ENCODE data around the gene RBM5. TPM values are rescaled to one million over a fixed set of nuclear protein-coding genes. Genes with fewer than 3 reads are reported as not detected.

The RBM5 gene
- polyA plus RNA-seq, 2 of the 4 experiments (the other 2 are of a cell fraction) = 78.9 to 123 TPM

DNA sequence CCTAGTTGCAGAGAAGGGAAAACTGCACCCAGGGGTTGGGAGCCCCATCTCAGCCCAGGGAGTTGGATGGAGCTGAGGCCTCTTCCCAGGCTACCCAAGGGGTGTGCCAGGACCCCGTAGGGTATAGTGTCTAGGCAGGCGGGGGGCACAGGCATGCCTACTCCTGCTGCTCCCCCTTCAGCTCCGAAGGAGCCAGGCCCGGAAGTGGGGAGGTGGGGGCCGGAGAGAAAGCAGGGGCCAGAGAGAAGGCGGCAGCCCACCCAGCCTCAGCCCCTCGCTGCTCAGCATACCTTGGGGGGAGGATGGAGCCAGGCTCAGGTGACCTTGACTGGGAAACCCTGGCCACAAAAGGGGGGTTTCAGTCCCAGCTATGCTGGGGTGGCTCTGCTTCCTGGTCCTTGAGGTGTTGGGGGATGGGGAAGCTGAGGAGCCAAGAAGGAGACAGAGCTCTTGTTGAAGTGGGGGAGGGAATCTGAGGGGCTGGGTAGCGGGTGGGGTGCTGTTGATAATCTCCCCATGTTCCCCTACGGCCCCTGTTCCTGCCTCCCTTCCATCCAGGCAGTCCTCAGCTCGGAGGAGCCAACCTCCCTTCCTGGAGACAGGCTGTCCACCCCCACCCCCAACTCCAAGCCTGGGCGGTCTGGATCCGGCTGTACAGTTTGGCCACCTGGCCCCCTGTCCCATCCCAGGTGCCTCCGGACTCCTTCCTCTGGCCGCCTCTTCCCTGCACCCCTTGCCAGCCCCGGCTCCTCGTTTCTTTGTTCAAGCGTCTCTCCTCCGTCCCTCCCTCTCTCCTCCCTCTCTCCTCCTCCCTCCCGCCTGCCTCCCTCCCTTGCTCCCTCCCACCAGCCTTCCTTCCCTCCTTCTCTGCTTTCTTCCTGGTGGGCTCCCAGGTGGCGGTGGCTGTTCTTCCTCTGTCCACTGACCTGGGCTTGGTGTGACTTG lies 68.1 kb downstream of the RBM5 start:
- TF ChIP-seq, protein P1, sequence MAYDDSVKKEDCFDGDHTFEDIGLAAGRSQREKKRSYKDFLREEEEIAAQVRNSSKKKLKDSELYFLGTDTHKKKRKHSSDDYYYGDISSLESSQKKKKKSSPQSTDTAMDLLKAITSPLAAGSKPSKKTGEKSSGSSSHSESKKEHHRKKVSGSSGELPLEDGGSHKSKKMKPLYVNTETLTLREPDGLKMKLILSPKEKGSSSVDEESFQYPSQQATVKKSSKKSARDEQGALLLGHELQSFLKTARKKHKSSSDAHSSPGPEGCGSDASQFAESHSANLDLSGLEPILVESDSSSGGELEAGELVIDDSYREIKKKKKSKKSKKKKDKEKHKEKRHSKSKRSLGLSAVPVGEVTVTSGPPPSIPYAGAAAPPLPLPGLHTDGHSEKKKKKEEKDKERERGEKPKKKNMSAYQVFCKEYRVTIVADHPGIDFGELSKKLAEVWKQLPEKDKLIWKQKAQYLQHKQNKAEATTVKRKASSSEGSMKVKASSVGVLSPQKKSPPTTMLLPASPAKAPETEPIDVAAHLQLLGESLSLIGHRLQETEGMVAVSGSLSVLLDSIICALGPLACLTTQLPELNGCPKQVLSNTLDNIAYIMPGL (CRISPR knock-in tag; IDR thresholded peaks at IDR 0.05; ENCODE audit: borderline replicate concordance) = no peak
- TF ChIP-seq, protein P2, sequence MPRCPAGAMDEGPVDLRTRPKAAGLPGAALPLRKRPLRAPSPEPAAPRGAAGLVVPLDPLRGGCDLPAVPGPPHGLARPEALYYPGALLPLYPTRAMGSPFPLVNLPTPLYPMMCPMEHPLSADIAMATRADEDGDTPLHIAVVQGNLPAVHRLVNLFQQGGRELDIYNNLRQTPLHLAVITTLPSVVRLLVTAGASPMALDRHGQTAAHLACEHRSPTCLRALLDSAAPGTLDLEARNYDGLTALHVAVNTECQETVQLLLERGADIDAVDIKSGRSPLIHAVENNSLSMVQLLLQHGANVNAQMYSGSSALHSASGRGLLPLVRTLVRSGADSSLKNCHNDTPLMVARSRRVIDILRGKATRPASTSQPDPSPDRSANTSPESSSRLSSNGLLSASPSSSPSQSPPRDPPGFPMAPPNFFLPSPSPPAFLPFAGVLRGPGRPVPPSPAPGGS (IDR thresholded peaks at IDR 0.05) = no peak
- TF ChIP-seq NR3C1 (IDR thresholded peaks at IDR 0.05) = no peak
- TF ChIP-seq CHD4 (IDR thresholded peaks at IDR 0.05; ENCODE audit: borderline replicate concordance) = no peak
- TF ChIP-seq POLR2AphosphoS2 (conservative IDR thresholded peaks at IDR 0.05; ENCODE audit: low read length) = no peak
- no peak for TF ChIP-seq RCOR1 (IDR thresholded peaks at IDR 0.05; ENCODE audit: low read depth, low read length)
- TF ChIP-seq, protein P3, sequence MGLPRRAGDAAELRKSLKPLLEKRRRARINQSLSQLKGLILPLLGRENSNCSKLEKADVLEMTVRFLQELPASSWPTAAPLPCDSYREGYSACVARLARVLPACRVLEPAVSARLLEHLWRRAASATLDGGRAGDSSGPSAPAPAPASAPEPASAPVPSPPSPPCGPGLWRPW (IDR thresholded peaks at IDR 0.05) = no peak
- TF ChIP-seq MAX (IDR thresholded peaks at IDR 0.05) = no peak
- TF ChIP-seq JUN (IDR thresholded peaks at IDR 0.05) = no peak
- no peak for TF ChIP-seq RNF2 (IDR thresholded peaks at IDR 0.05; ENCODE audit: borderline replicate concordance, low read depth)
- TF ChIP-seq TFCP2L1 (CRISPR knock-in tag; IDR thresholded peaks at IDR 0.05) = no peak
- TF ChIP-seq EP300 (IDR thresholded peaks at IDR 0.05) = no peak
- no peak for TF ChIP-seq HOXB13 (CRISPR knock-in tag; IDR thresholded peaks at IDR 0.05; ENCODE audit: low read depth)
- no peak for TF ChIP-seq HEYL (CRISPR knock-in tag; IDR thresholded peaks at IDR 0.05)
- TF ChIP-seq ESRRA (IDR thresholded peaks at IDR 0.05; ENCODE audit: borderline replicate concordance, low read length) = no peak
- no peak for TF ChIP-seq ZFP36 (IDR thresholded peaks at IDR 0.05; ENCODE audit: borderline replicate concordance, partially characterized antibody)
- TF ChIP-seq RFX5 (IDR thresholded peaks at IDR 0.05) = no peak
- TF ChIP-seq SMC3 (IDR thresholded peaks at IDR 0.05) = no peak
- no peak for TF ChIP-seq FOXS1 (CRISPR knock-in tag; IDR thresholded peaks at IDR 0.05)
- Histone ChIP-seq H3K4me3 (peak overlapping the region; percentile 74), H3K4me2 (peak overlapping the region; percentile 94), H3K27ac (peak overlapping the region; percentile 67 to 85), H3K9me3 (no peaks in the 10 kb centered on the region), H3K4me1 (peaks cover 58% of the 10 kb centered on the region)
- ChIA-PET POLR2A (no interaction called here), CTCF (interaction anchor here (0.6 to 2.0 kb wide), 11 partner anchors 16 to 69 kb away, joined by 3 to 6 read pairs (median 4); partner anchors contain the start of gene GNAT1)
- ATAC-seq (peak in 1 of 2 experiments; percentile 57; a peak in 3 of 6 replicates), DNase-seq (ENCODE audit: low read depth in 1 of 2, low spot score in 1 of 2) (peak in 1 of 2 experiments; percentile 17), FAIRE-seq (no peak)
- WGBS (ENCODE audit: missing lambda C conversion rate) = 26% methylated on average over 13 of the region's 20 CpGs

- H3K4me1 ChIP-seq = peaks cover 69% of the 10 kb centered on the region
- no peak for DNase-seq (ENCODE audit: low read depth in 1 of 2, low spot score in 1 of 2)
- H3K9me3 ChIP-seq = no peaks in the 10 kb centered on the region
- 86% methylated on average over 10 of the region's 12 CpGs for WGBS (ENCODE audit: missing lambda C conversion rate)
- H3K4me3 ChIP-seq = no peak overlapping the region
- no peak for ATAC-seq
- no peak for FAIRE-seq
- H3K27ac ChIP-seq = peak overlapping the region; percentile 20 to 85; a peak in 5 of 6 replicates
- CTCF ChIA-PET = interaction anchor here (0.6 to 1.4 kb wide), 5 partner anchors 24 to 205 kb away, joined by 3 to 7 read pairs (median 4); no protein-coding TSS in a partner anchor
- POLR2A ChIA-PET = no interaction called here
- H3K4me2 ChIP-seq = peak overlapping the region; percentile 13; the same call in 1 of the 3 replicates
- TF ChIP-seq MAFK (IDR thresholded peaks at IDR 0.05; ENCODE audit: partially characterized antibody) (no peak), RCOR1 (IDR thresholded peaks at IDR 0.05; ENCODE audit: low read depth, low read length) (no peak), CEBPB (IDR thresholded peaks at IDR 0.05) (no peak), NR3C1 (IDR thresholded peaks at IDR 0.05) (no peak), RNF2 (IDR thresholded peaks at IDR 0.05; ENCODE audit: borderline replicate concordance, low read depth) (no peak), JUNB (IDR thresholded peaks at IDR 0.05) (no peak), CTCF (IDR thresholded peaks at IDR 0.05) (no peak), HDAC2 (IDR thresholded peaks at IDR 0.05) (no peak), CBX8 (IDR thresholded peaks at IDR 0.05) (no peak), NPAS2 (CRISPR knock-in tag; IDR thresholded peaks at IDR 0.05; ENCODE audit: borderline replicate concordance) (no peak), CBX2 (IDR thresholded peaks at IDR 0.05; ENCODE audit: borderline replicate concordance, low read depth) (no peak)
- TF ChIP-seq, protein P4, sequence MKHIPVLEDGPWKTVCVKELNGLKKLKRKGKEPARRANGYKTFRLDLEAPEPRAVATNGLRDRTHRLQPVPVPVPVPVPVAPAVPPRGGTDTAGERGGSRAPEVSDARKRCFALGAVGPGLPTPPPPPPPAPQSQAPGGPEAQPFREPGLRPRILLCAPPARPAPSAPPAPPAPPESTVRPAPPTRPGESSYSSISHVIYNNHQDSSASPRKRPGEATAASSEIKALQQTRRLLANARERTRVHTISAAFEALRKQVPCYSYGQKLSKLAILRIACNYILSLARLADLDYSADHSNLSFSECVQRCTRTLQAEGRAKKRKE (CRISPR knock-in tag; IDR thresholded peaks at IDR 0.05; ENCODE audit: low read depth) = no peak
- TF ChIP-seq, protein P3 (IDR thresholded peaks at IDR 0.05) = no peak
These were observed 69.3 kb downstream of the RBM5 start for GRCh38 chr3:50157827-50158529.
